Stimulated activated CD4-positive, alpha-beta T cell treated with anti-CD3 and anti-CD28 coated beads, Interleukin-15, amount 100 ng/mL, for 1 hour (primary cell): ENCODE data around the gene RCSD1.
"Not testable (repeated sequence)": the region's sequence is repeated elsewhere in the genome, so short reads cannot be mapped to it uniquely, and the experiment has no call there.

Source experiments
- DNase-seq, 2 donors: peaks; one replicate each; pipeline ENCODE4 v3.0.0-alpha.2; 2020; ENCODE audit warnings: low read depth in 1 of 2, low spot score in 1 of 2

Gene RCSD1, protein sequence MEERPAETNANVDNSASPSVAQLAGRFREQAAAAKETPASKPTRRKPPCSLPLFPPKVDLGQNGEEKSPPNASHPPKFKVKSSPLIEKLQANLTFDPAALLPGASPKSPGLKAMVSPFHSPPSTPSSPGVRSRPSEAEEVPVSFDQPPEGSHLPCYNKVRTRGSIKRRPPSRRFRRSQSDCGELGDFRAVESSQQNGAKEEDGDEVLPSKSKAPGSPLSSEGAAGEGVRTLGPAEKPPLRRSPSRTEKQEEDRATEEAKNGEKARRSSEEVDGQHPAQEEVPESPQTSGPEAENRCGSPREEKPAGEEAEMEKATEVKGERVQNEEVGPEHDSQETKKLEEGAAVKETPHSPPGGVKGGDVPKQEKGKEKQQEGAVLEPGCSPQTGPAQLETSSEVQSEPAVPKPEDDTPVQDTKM

DNA sequence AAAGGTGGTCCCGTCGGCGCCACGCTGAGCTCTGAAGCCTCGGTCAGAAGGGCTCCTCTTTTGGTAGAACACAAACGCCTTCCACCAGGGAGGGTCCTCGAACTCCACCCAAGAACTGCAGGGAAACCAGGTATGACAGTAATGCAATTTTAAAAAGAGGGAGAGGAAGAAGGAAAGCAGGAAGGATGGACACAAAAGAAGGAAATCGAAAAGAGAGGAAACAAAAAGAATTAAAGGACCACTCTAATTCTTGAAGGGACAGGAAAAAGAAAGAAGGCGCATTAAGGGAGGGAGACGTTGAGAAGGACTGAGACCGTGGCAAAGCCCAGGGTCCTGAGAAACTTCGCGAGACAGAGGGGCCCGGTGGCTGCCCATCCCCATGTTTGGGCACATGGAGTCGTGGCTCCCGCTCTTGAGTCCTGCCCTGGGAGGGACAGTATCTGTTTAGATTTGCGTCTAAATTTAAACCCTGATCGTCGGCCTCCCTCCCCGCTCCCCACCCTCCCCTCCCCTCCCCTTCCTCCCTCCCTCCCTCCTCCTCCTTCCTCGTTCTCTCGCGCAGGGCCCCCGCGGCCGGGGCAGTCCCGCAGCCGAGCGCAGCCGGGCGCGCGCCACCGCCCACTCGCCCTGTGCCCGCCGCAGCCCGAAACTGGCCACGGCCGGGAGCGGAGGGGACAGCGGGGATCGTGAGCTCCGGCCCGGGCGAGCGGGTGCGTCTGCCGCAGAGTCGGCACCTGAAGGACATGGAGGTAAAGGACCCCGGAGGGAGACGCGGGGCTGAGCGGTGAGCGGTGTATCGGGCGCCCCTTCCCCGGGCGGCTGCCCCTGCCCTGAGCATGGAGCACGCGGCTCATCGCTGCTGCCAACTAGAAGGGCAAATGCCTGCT lies at the start of gene RCSD1:
Gene RCSD1, plus strand, starts transcription at position 552 of the 887 bp plus-strand sequence. Its CDS starts 192 bp downstream, at position 744.
- peak in 1 of 2 donors; percentile 63 for DNase-seq

DNA sequence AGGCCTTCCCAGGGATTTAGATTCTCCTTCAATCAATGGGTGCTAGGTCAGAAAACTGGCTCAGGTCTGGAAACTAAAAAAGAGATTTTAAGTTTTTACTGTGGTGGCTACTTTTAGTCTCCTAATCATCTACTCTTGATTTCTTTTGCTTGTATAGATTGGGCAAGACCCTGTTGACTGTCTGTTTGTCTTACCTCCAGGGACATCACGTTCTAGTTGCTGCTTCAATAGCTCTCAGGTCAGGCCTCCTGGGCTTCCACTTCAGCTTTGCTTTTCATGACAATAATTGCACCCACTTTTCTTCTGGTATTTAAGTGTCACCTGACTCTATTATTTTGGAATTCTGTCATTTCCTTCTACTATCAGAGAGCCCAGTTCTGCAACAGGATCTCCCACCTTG lies 48.0 kb upstream of the RCSD1 start:
- DNase-seq, result no peak

DNA sequence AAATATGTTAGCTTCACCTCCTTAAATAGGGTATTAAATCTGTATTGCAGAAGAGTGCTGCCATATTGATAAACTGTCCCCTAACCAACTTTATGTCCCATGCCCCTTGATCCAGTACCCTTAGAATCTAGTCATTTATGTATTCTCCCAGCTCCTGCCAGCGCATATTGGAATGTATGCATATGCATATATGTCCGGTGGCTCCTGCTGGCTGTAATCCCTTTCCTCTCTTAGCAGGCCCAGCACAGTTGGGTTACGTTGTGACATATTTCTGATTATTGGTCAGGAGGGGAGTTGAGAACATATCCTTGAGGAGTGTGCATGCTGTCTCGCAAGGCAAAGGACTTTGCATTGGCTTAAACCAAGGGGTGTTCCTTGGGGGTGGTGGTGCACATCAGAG lies 47.3 kb upstream of the RCSD1 start:
- DNase-seq, result no peak

DNA sequence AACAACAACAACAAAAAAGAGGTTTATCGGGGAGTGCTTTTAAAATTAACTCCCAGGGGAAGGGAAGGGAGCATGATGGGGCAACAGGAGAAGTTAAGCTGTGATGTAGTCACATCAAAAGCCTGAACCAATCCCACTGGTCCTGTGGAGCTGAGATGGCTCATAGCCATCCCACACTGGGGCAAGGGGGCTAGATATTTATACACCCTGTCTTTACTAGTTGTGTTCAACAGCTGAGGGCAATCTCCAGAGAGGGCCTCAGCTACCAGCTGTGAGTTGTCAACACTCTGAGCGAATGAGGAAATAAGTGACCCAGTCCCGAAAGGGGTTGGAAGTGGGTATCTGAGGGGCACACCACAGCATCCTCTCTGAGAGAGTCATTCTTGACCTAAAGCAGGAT lies 45.5 kb upstream of the RCSD1 start:
- DNase-seq, result no peak

DNA sequence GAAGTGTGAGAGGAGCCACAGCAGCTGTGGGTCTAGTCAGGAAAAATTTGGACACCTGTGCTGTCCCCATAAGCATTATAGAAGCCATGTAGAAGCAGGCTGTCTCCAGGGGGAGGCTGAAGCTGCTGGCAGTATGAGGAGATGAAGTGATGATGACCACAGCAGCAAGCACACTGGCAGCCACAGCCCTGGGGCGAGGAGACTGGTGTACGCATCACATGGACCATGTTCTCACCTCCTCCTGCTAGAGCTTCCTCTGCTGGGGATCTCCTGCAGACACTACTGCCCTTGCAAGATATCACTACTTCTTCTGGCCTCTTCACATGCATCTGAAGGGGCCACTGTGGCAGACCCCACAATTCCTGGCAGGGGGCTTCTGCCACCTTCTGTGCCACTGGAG lies 42.7 kb upstream of the RCSD1 start:
- DNase-seq, result no peak

DNA sequence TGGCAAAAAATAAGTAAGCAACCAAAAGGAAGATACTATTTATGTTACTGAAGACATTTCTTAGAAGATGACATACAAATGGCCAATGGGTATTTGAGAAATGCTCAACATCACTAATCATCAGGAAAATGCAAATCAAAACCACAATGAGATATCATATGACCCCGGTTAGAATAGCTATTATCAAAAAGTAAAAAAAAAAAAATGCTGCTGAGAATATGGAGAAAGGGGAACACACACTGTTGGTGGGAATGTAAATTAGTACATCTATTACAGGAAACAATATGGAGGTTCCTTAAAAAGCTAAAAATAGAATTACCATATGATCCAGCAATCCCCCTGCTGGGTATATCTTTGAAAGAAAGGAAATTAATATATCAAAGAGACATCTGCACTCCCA lies 42.2 kb upstream of the RCSD1 start:
- DNase-seq, result no peak

DNA sequence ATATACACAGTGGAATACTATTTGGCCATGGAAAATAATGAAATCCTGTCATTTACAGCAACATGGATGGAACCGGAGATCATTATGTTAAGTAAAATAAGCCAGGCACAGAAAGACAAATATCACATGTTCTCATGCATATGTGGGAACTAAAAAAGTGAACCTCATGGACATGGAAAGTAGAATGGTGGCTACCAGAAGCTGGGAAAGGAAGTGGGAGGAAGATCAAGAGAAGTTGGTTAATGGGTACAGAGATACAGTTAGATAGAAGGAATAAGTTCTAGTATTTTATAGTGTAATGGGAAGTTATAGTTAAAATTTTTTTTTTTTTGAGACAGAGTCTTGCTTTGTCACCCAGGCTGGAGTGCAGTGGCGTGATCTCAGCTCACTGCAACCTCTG lies 41.7 kb upstream of the RCSD1 start:
- no peak for DNase-seq

DNA sequence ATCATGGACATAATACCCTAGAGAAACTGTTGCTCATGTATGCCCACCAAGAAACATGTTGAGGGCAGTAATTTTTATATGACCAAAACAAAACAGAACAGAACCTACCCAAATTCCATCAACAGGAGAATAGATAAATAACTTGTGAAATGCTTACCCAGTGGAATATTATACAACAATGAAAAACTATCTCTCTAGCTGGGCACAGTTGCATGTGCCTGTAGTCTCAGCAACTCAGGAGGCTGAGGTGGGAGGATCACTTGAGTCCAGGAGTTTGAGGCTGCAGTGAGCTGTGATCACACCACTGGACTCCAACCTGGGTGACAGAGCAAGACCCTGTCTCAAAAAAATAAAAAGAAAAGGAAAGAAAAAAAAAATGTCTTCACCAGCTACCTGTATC lies 37.6 kb upstream of the RCSD1 start:
- no peak for DNase-seq

DNA sequence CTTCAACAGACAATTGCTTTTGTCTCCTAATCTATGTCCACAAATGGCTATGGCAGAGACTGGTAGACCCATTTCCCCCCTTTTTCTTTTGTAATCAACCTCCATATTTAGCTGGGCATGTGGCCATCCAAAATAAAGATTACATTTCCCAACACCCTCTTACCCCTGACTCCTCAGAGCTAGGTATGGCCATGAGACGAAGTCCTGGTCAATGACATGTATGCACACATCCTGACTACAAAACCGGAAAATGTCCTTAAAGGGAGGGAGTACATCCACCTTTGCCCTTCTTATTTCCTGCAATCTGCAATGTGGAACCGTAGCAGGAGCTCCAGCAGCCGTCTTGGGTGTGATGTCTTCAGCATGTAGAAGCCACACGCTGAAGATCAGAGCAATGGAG lies 36.2 kb upstream of the RCSD1 start:
- DNase-seq, result no peak

DNA sequence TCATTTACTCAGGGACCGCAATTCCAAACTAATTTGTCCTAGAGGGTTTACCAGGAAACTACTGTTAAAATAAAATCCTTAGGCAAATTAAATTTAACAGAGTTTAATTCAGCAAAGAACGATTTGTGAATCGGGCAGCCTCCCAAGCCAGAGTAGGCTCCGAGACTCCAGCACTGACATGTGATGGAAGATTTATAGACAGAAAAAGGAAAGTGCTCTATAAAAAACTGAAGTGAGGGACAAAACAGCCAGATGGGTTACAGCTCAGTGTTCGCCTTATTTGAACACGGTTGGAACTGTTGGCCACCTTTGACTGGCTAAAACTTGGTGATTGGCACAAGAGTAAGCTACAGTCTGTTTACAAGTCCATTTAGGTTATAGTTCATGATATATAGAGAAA lies 35.2 kb upstream of the RCSD1 start:
- no peak for DNase-seq

DNA sequence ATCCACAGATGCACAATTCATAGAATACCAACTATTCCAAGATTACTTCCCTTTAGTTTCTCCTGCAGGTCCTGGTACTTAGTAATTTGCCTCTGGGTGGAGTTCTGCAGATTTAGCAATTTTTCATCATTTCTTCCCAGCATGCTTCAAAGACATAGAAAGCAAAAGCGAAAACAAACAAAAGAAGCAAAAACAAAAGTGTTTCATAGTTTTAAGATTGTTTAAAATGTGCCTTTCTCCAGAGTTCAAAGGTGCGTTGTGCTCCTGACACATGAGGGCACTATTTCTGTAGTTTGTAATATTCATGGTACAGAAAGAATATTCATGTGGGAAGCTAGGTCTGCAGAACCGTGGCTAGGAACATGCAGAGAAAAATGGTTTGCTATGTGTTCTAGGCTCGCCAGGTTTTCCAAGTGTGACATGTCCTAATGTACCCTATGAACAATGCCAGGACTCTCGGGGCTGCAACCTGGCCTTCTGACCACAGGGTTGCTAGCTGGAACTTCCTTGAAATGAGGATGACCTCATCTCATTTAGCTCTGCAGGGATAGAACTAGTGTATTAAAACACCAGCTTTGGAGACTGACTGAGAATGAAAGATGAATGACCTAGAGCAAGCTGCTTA lies 30.0 kb upstream of the RCSD1 start:
- no peak for DNase-seq

DNA sequence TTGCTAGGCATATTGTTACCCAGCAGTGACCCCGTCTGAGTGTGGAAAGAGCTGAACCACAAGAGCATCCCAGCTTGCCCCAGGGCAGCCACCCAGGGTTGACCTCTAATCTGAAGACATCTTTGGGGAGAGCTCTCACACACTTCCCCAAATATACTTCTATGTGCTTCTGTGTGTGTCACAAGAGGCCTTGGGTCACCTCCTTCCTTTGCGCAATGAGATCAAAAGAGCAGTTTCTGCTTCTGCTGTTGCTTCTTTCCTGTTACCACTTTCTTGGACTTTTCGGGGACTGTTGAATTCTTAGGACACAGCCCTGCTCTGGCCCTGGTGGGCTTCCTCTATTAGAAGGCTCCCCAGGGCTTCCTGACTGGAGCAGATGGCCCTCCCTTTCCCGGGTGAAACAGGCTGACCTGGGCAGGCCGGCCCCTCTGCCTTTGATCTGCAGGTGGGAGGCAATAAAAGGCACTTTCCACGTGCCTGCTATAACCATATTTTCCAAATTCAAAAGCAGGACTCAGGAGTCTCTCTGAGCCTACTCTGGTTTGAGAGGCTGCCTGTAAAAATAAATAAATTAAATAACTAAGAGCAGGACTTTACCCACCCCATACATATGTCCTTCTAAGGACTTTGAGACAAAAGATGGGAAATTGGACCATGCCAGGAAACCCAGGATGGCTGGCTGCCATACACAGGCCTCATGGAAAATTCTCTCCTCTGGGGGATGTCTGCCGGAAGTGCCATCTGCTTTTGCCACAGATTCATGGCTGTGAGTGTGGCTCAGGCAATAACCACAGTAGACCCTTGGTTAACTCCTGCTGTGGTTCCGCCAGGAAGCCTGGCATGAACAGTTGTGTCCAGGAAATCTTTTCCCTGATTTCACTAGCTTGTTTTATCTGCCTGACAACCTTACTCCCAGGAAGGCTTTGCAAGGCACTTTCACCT lies 28.3 kb upstream of the RCSD1 start:
- DNase-seq, result no peak

DNA sequence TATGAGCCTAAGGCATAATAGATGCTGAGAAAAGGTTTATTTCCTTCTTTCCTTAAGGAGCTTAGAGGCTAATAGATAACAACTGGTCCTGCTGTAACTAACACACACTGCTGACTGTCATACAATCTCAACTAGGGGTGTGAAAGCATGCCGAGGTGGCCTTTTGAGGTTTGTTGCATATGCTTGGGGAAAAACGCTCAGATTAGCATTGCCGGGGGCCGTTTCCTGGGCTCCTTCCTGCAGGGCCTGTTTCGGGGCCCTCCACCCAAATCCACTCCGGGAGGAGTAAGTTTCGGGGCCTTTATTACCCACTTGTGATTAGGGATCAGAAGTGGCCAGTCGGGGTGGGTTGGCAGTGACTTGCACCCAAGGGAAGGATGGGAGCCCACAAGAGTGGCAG lies 27.2 kb upstream of the RCSD1 start:
- no peak for DNase-seq

DNA sequence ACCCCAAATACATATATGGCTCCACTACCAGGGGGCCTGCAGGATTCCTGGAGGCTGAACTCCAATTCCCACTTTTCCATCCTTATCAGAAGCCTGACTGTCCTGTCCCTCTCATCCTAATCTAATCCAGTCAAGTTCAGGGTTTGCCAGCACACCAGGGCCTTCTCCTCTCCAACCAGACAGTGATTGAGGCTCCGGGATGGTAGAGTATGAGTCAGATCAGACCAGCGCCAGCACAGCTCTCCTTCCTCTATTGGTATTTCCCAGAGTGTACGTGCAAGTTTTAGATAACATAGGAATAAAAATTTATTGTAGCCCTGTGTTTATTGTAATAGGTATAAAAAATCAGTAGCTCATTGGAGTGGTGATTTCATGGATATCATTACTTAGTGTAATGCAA lies 24.5 kb upstream of the RCSD1 start:
- no peak for DNase-seq

DNA sequence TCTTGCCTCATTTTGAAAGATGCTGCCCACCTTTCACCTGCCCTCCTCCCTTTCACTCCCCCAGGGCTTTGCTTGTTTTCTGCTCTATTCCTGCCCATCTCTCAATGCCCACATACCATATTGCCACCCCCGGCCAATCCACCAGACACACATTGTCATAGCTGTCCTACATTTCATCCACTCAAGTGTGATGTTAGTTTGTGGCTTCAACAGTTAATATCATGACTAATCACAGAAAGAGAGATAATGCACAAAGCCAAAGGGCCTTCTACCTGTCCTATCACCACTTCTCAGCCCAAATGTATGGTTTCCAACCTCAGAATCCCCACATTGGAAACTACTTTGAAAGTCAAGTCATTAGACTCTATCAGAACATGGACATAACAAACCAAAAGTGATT lies 18.0 kb upstream of the RCSD1 start:
- no peak for DNase-seq

DNA sequence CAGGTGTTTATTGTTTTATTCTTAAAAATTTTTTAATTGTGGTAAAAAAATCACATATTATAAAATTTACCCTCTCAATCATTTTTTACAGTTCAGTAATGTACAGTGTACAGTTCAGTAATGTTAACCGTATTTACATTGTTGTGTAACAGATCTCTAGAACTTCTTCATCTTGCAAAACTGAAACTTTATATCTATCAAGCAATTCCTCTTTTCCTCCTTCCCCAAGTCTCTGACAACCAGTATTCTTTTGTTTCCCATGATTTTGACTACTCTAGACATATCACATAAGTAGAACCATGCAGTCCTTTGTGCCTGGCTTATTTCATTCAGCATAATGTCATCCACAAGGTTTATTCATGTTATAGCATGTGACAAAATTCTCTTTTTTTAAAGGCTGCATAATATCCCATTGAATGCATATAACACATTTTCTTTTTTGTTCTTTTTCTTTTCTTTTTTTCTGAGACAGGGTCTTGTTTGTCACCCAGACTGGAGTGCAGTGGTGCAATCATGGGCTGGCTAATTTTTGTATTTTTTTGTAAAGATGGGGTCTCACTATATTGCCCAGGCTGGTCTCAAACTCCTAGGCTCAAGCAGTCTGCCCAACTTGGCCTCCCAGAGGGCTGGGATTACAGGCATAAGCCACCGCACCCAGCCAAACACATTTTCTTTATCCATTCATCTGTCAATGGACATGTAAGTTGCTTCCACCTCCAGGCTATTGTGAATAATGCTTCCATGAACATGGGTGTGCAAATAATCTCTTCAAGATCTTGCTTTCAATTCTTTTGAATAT lies 17.2 kb upstream of the RCSD1 start:
- no peak for DNase-seq

DNA sequence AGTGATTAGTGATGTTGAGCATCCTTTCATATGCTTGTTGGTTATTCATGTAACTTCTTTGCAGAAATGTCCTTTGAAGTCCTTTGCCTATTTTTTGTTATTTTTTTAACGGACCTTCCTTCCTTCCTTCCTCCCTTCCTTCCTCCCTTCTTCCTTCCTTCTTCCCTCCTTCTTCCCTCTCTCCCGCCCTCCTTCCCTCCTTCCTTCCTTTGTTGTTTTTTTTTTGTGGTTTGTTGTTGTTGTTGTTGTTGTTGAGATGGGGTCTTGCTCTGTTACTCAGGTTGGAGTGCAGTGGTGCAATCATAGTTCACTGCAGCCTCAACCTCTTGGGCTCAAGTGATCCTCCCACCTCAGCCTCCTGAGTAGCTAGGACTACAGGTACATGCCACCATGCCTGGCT lies 16.0 kb upstream of the RCSD1 start:
- DNase-seq, result not testable (repeated sequence)

DNA sequence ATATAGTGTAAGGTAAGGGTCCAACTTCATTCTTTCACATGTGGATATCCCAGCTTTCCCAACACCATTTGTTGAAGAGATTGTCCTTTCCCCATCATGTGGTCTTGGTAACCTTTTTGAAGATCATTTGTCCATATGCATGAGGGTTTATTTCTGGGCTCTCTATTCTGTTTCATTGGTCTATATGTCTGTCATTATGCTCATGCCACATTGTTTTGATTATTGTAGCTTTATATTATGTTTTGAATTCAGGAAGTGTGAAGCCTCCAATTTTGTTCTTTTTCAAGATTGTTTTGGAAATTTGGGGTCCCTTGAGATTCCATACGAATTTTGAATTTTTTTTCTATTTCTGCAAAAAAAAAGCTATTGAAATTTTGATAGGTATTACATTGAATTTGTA lies 15.2 kb upstream of the RCSD1 start:
- no peak for DNase-seq

DNA sequence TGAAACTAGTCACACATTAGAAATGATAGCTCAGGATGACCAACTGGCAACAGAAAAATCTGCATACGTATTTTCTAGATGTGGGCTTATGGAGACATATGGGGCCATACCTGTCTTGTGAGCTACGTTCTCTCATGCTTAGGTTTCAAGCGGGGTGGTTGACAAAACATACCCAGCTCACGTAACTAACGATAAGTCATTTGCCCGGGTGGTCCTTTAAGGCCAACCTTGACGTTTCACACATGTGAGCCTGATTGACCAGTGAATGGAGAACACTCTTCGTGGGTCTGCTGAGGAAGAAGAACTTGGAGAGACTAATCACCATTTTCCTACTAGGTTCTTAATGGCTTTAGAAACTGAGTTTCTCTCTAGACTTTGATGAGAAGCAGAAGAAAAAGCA lies 13.5 kb upstream of the RCSD1 start:
- DNase-seq, result no peak
